GM21381 (cell line): ENCODE measurements around the gene MESP2.

Source experiments
- ATAC-seq: cut with Tn5 transposase; IDR thresholded peaks from one replicate; pipeline ENCODE4 v1.9.1; 2021; ENCODE audit warnings: mild to moderate bottlenecking, moderate library complexity; ENCODE audit not compliant: unreplicated experiment

Gene MESP2

GRCh38 chr15:89799011-89799911 lies 23.1 kb downstream of the MESP2 start:
- no peak for ATAC-seq

GRCh38 chr15:89799918-89800498 lies 23.9 kb downstream of the MESP2 start:
- ATAC-seq, result no peak

GRCh38 chr15:89801471-89802195 lies 25.5 kb downstream of the MESP2 start:
- ATAC-seq, result no peak

GRCh38 chr15:89802231-89802928 lies 26.2 kb downstream of the MESP2 start:
- ATAC-seq, result no peak

- ATAC-seq, result no peak
These were observed 27.1 kb downstream of the MESP2 start for GRCh38 chr15:89802986-89803824.

GRCh38 chr15:89803941-89804800 lies 28.0 kb downstream of the MESP2 start:
- ATAC-seq, result no peak

GRCh38 chr15:89805241-89806209 lies 29.4 kb downstream of the MESP2 start:
- ATAC-seq, result no peak

GRCh38 chr15:89806210-89806558 lies 30.1 kb downstream of the MESP2 start:
- ATAC-seq, result no peak

GRCh38 chr15:89806559-89807550 lies 30.7 kb downstream of the MESP2 start:
- no peak for ATAC-seq

- no peak for ATAC-seq
These were observed 31.6 kb downstream of the MESP2 start for GRCh38 chr15:89807689-89808088.

GRCh38 chr15:89808160-89808870 lies 32.2 kb downstream of the MESP2 start:
- no peak for ATAC-seq

GRCh38 chr15:89809093-89809786 lies 33.1 kb downstream of the MESP2 start:
- no peak for ATAC-seq

GRCh38 chr15:89809787-89810148 lies 33.6 kb downstream of the MESP2 start:
- no peak for ATAC-seq

- no peak for ATAC-seq
These were observed 34.7 kb downstream of the MESP2 start for GRCh38 chr15:89810837-89811236.

- no peak for ATAC-seq
These were observed 36.1 kb downstream of the MESP2 start for GRCh38 chr15:89812011-89812846.
